ENCODE data around the gene SV2A. TPM values are rescaled to one million over a fixed set of nuclear protein-coding genes. Genes with fewer than 3 reads are reported as not detected.

The SV2A gene
- total RNA-seq, 1 experiment from 2014 or later: not detected

GRCh38 chr1:149928401-149928724 is 10.7 kb upstream of the SV2A start:
- ChIA-PET CTCF (interaction anchor here (0.6 to 1.0 kb wide), 2 partner anchors 109 to 259 kb away, joined by 3 to 7 read pairs; no protein-coding TSS in a partner anchor), POLR2A (ENCODE audit: unreplicated experiment) (interaction anchor here (0.5 to 1.4 kb wide), 4 partner anchors 41 to 233 kb away, joined by 4 to 9 read pairs (median 6); a partner anchor contains a TSS)
- Histone ChIP-seq H3F3A (ENCODE audit: low read length, unreplicated experiment) (no peaks in the 10 kb centered on the region), H3K27me3 (ENCODE audit: low read length) (no peaks in the 10 kb centered on the region), H3K9ac (ENCODE audit: low read length) (peak overlapping the region; percentile 91), H3K27ac (ENCODE audit: low read length) (peak overlapping the region; percentile 77), H3K36me3 (ENCODE audit: low read depth, low read length) (peaks cover 38% of the 10 kb centered on the region), H4K20me1 (ENCODE audit: low read length) (peaks cover 27% of the 10 kb centered on the region; the same call in 1 of the 2 replicates), H3K79me2 (ENCODE audit: low read length) (peaks cover 34% of the 10 kb centered on the region), H3K9me2 (replicated peaks; ENCODE audit: low read length) (no peaks in the 10 kb centered on the region), H3K4me1 (ENCODE audit: insufficient read depth, low read length) (peaks cover 41% of the 10 kb centered on the region), H3K4me2 (ENCODE audit: low read length) (peak overlapping the region; percentile 86), H2AFZ (ENCODE audit: low read length) (no peak overlapping the region), H3K9me3 (ENCODE audit: low read length) (no peaks in the 10 kb centered on the region), H3K4me3 (ENCODE audit: low read length) (peak overlapping the region; percentile 93)
- intact Hi-C loops (cut with micrococcal nuclease): no loop called here
- BruUV-seq (replicated peaks): no TSS peak
- DNase-seq: no peak
- TF ChIP-seq EZH2 (IDR thresholded peaks at IDR 0.05; ENCODE audit: low read length, unreplicated experiment) (no peak), EZH2phosphoT487 (IDR thresholded peaks at IDR 0.05; ENCODE audit: borderline replicate concordance, low read length) (no peak)
- TF ChIP-seq, protein P1, sequence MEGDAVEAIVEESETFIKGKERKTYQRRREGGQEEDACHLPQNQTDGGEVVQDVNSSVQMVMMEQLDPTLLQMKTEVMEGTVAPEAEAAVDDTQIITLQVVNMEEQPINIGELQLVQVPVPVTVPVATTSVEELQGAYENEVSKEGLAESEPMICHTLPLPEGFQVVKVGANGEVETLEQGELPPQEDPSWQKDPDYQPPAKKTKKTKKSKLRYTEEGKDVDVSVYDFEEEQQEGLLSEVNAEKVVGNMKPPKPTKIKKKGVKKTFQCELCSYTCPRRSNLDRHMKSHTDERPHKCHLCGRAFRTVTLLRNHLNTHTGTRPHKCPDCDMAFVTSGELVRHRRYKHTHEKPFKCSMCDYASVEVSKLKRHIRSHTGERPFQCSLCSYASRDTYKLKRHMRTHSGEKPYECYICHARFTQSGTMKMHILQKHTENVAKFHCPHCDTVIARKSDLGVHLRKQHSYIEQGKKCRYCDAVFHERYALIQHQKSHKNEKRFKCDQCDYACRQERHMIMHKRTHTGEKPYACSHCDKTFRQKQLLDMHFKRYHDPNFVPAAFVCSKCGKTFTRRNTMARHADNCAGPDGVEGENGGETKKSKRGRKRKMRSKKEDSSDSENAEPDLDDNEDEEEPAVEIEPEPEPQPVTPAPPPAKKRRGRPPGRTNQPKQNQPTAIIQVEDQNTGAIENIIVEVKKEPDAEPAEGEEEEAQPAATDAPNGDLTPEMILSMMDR (conservative IDR thresholded peaks at IDR 0.05; ENCODE audit: low read depth, low read length): no peak
- no peak for ATAC-seq

DNA sequence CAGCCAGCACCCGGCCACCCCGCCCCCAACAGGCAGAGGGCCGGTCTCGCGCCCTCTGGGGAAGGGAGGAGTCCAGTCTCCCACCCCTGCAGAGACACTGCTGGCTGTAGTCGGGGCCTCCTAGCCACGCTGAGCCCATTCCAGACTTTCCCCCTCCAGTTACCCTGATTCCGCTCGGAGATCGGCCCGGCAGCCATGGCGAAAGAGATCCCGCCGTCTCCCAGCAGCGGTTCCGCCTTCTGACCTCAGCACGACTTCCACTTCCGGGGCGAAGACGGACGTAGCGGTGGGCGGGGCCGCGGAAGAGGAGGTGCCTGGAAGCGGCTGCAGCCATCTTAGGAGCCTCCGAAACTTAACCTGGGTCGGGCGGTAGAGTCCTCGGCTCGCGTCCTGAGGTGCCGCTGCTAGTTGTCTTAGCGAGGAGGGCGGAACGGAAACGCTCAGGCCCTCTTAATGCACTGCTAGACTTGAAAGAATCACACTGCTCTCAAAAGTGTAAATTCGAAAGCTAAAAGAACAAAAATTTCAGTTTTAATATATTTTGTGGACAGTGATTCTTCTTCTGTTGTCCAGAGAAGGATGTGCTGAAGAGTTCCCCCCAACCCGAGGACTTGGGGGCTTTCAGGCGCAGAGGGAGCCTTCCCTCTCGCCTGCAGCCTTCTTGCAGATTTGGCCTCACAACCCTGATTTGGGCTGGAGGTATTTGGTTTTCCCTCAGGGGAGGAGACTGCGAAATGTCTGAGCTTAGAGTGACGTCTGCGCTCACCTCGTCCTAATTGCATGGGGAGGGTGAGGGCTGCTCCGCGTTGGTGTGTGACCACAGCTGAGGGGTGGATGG is 10.1 kb upstream of the SV2A start, which contains the start of gene SF3B4:
Gene SF3B4, minus strand, starts transcription at position 241 of the 838 bp plus-strand sequence. Its CDS starts 44 bp downstream, at position 197.
- H2AFZ ChIP-seq (ENCODE audit: low read length): peak within 1 kb of the TSS; percentile 74
- CTCF ChIA-PET: interaction anchor here (0.6 to 1.0 kb wide), 2 partner anchors 109 to 259 kb away, joined by 3 to 7 read pairs; no protein-coding TSS in a partner anchor

More for the DNA sequence above, 10.1 kb upstream of the SV2A start, which contains the start of gene SF3B4:
- Histone ChIP-seq H3K27ac (ENCODE audit: low read length) (peak within 1 kb of the TSS; percentile 77), H3F3A (ENCODE audit: low read length, unreplicated experiment) (no peaks in the 10 kb centered on the region), H4K20me1 (ENCODE audit: low read length) (peaks cover 27% of the 10 kb centered on the region; the same call in 1 of the 2 replicates), H3K9ac (ENCODE audit: low read length) (peak within 1 kb of the TSS; percentile 91), H3K9me2 (replicated peaks; ENCODE audit: low read length) (no peaks in the 10 kb centered on the region), H3K4me1 (ENCODE audit: insufficient read depth, low read length) (peaks cover 41% of the 10 kb centered on the region), H3K79me2 (ENCODE audit: low read length) (peaks cover 34% of the 10 kb centered on the region), H3K27me3 (ENCODE audit: low read length) (no peaks in the 10 kb centered on the region), H3K9me3 (ENCODE audit: low read length) (no peaks in the 10 kb centered on the region), H3K4me2 (ENCODE audit: low read length) (peak within 1 kb of the TSS; percentile 86), H3K4me3 (ENCODE audit: low read length) (peak within 1 kb of the TSS; percentile 93), H3K36me3 (ENCODE audit: low read depth, low read length) (peaks cover 44% of the 10 kb centered on the region)
- DNase-seq (peak; percentile 96), ATAC-seq (peak; percentile 96)
- no peak for TF ChIP-seq EZH2 (IDR thresholded peaks at IDR 0.05; ENCODE audit: low read length, unreplicated experiment)
- TF ChIP-seq EZH2phosphoT487 (IDR thresholded peaks at IDR 0.05; ENCODE audit: borderline replicate concordance, low read length): no peak
- TF ChIP-seq, protein P1 (conservative IDR thresholded peaks at IDR 0.05; ENCODE audit: low read depth, low read length): no peak
- BruUV-seq (replicated peaks): TSS peak; percentile 96
- POLR2A ChIA-PET (ENCODE audit: unreplicated experiment): interaction anchor here (0.5 to 1.4 kb wide), 4 partner anchors 40 to 234 kb away, joined by 4 to 9 read pairs (median 6); a partner anchor contains a TSS
- intact Hi-C loops (cut with micrococcal nuclease): loop anchor here (1.0 kb wide), 1 partner anchor 10 kb away; no protein-coding TSS in a partner anchor
